Astrocyte (in vitro differentiated cells and primary cell): Measurements from ENCODE around the gene NTSR1.

ENCODE experiments used
- EZH2 ChIP-seq: IDR thresholded peaks from 2 replicates; pipeline ENCODE4 v1.6.1; 2012; ENCODE audit warnings: mild to moderate bottlenecking, low read length, inconsistent platforms; ENCODE audit not compliant: insufficient read depth
- TF ChIP-seq, protein P1 (sequence below): IDR thresholded peaks from 2 replicates; pipeline ENCODE4 v1.5.1; 2011; ENCODE audit warnings: low read depth, mild to moderate bottlenecking, inconsistent platforms, low read length, moderate library complexity; ENCODE audit not compliant: insufficient read depth

DNA sequence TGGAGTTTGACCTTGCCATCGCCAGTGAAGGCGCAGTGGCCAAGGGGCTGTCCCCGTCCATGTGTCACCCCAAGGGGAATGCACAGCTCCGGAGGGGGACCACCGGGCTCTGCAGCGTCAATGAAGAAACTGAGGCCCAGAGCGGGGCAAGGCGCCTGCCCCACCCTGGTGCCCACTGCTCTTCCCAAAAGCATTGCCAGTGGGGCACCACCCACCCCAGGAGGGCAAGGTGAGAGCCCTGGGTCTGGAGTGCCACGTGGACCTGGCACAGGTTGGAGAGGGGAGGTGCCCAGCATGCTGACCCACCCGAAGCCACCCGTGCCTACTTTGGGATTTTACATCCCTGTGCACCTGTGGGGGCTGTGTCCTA lies 8.3 kb downstream of the NTSR1 start:
- TF ChIP-seq, protein P1, sequence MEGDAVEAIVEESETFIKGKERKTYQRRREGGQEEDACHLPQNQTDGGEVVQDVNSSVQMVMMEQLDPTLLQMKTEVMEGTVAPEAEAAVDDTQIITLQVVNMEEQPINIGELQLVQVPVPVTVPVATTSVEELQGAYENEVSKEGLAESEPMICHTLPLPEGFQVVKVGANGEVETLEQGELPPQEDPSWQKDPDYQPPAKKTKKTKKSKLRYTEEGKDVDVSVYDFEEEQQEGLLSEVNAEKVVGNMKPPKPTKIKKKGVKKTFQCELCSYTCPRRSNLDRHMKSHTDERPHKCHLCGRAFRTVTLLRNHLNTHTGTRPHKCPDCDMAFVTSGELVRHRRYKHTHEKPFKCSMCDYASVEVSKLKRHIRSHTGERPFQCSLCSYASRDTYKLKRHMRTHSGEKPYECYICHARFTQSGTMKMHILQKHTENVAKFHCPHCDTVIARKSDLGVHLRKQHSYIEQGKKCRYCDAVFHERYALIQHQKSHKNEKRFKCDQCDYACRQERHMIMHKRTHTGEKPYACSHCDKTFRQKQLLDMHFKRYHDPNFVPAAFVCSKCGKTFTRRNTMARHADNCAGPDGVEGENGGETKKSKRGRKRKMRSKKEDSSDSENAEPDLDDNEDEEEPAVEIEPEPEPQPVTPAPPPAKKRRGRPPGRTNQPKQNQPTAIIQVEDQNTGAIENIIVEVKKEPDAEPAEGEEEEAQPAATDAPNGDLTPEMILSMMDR, result no peak
- no peak for TF ChIP-seq EZH2
